Glomerular visceral epithelial cell (primary cell): ENCODE measurements around the gene PRKX.
"Not testable (repeated sequence)": the region's sequence is repeated elsewhere in the genome, so short reads cannot be mapped to it uniquely, and the experiment has no call there.

Source experiments
- DNase-seq: peaks from one replicate; pipeline ENCODE4 v3.0.0-alpha.2; 2016; ENCODE audit errors: extremely low spot score

Gene PRKX

GRCh38 chrX:3713225-3713936 is at the start of gene PRKX:
TSS of gene PRKX (minus strand) at chrX:3713649. CDS start at chrX:3713253, 396 bp downstream.
- DNase-seq = peak; percentile 57

GRCh38 chrX:3763111-3763510 is 49.7 kb upstream of the PRKX start:
- no peak for DNase-seq

- no peak for DNase-seq
Observed at GRCh38 chrX:3757510-3758025, 44.1 kb upstream of the PRKX start.

- no peak for DNase-seq
Observed at GRCh38 chrX:3748052-3748559, 34.7 kb upstream of the PRKX start.

GRCh38 chrX:3743801-3744439 is 30.5 kb upstream of the PRKX start:
- no peak for DNase-seq

- DNase-seq = not testable (repeated sequence)
Observed at GRCh38 chrX:3740946-3741345, 27.5 kb upstream of the PRKX start.

- no peak for DNase-seq
Observed at GRCh38 chrX:3738509-3738908, 25.1 kb upstream of the PRKX start.

GRCh38 chrX:3736536-3736935 is 23.1 kb upstream of the PRKX start:
- not testable (repeated sequence) for DNase-seq

- not testable (repeated sequence) for DNase-seq
Observed at GRCh38 chrX:3735891-3736290, 22.4 kb upstream of the PRKX start.

- DNase-seq = not testable (repeated sequence)
Observed at GRCh38 chrX:3734456-3734855, 21.0 kb upstream of the PRKX start.

GRCh38 chrX:3733043-3733430 is 19.6 kb upstream of the PRKX start:
- DNase-seq = no peak

- DNase-seq = not testable (repeated sequence)
Observed at GRCh38 chrX:3732326-3733042, 19.0 kb upstream of the PRKX start.

- DNase-seq = no peak
Observed at GRCh38 chrX:3728454-3728853, 15.0 kb upstream of the PRKX start.

GRCh38 chrX:3723460-3723859 is 10.0 kb upstream of the PRKX start:
- not testable (repeated sequence) for DNase-seq

- DNase-seq = no peak
Observed at GRCh38 chrX:3717742-3718420, 4.4 kb upstream of the PRKX start.

- no peak for DNase-seq
Observed at GRCh38 chrX:3715921-3716320, 2.5 kb upstream of the PRKX start.

GRCh38 chrX:3714706-3715479 is 1.4 kb upstream of the PRKX start:
- DNase-seq = not testable (repeated sequence)

- DNase-seq = no peak
Observed at GRCh38 chrX:3713937-3714434, 537 bp upstream of the PRKX start.

GRCh38 chrX:3712870-3713224 is 602 bp downstream of the PRKX start:
- no peak for DNase-seq

- DNase-seq = no peak
Observed at GRCh38 chrX:3712051-3712869, 1.2 kb downstream of the PRKX start.
